ENCODE data around the gene TRIM5.

GRCh38 chr11:5726351-5726750 is 41.5 kb upstream of the TRIM5 start:
- TF ChIP-seq CTCF (IDR thresholded peaks at IDR 0.05) (no peak), EZH2 (IDR thresholded peaks at IDR 0.05; ENCODE audit: borderline replicate concordance, insufficient read depth, low read depth, low read length, poor library complexity, severe bottlenecking) (no peak)

Measured in B cell (primary cell).